ENCODE results near the gene GRIN2A. TPM values are rescaled to one million over a fixed set of nuclear protein-coding genes. Genes with fewer than 3 reads are reported as not detected.

The GRIN2A gene
- total and polyA plus RNA-seq, 2 experiments from 2014 or later = 0.05 to 1.6 TPM

DNA sequence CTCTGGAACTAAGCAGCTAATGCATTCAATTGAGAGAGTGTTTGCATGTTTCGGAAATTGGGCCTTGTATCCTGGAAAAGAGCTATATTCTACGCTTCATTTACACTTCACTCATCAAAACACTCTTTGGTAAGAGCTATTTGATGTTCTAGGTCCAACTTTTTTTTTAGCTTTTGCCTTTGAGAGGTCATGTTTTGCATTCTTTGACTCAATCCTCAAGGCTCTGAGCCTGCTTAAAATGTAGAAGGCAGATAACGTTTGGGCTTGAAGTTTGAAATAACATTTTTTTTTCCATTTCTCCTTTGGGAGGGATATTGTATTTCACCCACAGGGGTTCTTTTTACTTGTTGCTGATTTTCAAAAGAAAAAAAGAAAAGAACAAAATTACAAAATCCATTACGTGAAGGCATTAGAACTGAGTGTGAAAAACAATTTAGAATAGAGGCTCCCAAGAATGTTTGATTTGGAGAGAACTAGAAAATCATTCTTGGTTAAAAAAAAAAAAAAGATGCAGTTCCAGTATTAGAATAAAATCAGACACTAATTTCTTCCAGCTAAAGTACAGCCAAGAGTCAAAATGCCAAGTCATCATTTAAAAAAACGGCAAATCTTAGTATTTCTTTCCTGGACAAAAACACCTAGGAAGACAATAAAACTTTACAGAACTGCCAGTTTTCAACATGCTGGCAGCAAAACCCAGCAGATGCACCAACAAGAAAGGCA, 268.5 kb downstream of the GRIN2A start:
- Histone ChIP-seq H2AFZ (no peak overlapping the region), H3K9me2 (replicated peaks; ENCODE audit: insufficient read depth) (no peaks in the 10 kb centered on the region), H3K27ac (no peak overlapping the region), H4K20me1 (ENCODE audit: insufficient read depth, poor library complexity, severe bottlenecking) (no peaks in the 10 kb centered on the region), H3K4me3 (no peak overlapping the region), H3K4me2 (no peak overlapping the region), H3K36me3 (replicated peaks; ENCODE audit: insufficient read depth, low read depth) (no peaks in the 10 kb centered on the region), H3K27me3 (no peaks in the 10 kb centered on the region), H3K79me2 (no peaks in the 10 kb centered on the region), H3K9me3 (ENCODE audit: low read depth) (no peaks in the 10 kb centered on the region), H3K4me1 (ENCODE audit: insufficient read depth) (no peaks in the 10 kb centered on the region)
- no peak for DNase-seq (ENCODE audit: low spot score)
- WGBS (ENCODE audit: low lambda C conversion rate, missing lambda C conversion rate) = 85% methylated on average over 5 of the region's 5 CpGs
- TF ChIP-seq, protein P1, sequence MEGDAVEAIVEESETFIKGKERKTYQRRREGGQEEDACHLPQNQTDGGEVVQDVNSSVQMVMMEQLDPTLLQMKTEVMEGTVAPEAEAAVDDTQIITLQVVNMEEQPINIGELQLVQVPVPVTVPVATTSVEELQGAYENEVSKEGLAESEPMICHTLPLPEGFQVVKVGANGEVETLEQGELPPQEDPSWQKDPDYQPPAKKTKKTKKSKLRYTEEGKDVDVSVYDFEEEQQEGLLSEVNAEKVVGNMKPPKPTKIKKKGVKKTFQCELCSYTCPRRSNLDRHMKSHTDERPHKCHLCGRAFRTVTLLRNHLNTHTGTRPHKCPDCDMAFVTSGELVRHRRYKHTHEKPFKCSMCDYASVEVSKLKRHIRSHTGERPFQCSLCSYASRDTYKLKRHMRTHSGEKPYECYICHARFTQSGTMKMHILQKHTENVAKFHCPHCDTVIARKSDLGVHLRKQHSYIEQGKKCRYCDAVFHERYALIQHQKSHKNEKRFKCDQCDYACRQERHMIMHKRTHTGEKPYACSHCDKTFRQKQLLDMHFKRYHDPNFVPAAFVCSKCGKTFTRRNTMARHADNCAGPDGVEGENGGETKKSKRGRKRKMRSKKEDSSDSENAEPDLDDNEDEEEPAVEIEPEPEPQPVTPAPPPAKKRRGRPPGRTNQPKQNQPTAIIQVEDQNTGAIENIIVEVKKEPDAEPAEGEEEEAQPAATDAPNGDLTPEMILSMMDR (IDR thresholded peaks at IDR 0.05; ENCODE audit: poor library complexity) = no peak
- no peak for TF ChIP-seq EZH2phosphoT487 (IDR thresholded peaks at IDR 0.05; ENCODE audit: low read depth, severe bottlenecking, unreplicated experiment)

DNA sequence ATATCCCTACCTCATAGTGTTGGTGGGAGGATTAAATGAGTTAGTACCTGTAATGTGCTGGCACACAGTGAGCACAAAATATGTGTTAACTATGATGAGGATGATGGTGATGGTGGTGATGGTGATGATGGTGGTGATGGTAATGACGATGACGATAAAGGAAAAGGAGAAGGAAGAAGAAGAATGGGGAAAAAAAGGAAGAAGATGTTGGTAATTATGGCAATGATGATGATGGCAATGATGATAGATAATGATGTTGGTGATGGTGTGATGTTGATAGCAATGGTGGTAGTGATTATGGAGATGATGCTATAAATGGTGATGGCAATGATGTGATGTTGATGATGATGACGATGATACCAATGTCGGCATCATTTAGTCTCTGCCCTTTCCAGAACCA, 270.2 kb downstream of the GRIN2A start:
- no peaks in the 10 kb centered on the region for H4K20me1 ChIP-seq (ENCODE audit: insufficient read depth, poor library complexity, severe bottlenecking)
- no peaks in the 10 kb centered on the region for H3K9me2 ChIP-seq (replicated peaks; ENCODE audit: insufficient read depth)
- H3K79me2 ChIP-seq = no peaks in the 10 kb centered on the region
- H3K4me3 ChIP-seq = no peak overlapping the region
- DNase-seq (ENCODE audit: low spot score) = no peak
- H3K27me3 ChIP-seq = no peaks in the 10 kb centered on the region
- TF ChIP-seq, protein P1 (IDR thresholded peaks at IDR 0.05; ENCODE audit: poor library complexity) = no peak
- no peak for TF ChIP-seq EZH2phosphoT487 (IDR thresholded peaks at IDR 0.05; ENCODE audit: low read depth, severe bottlenecking, unreplicated experiment)
- TF ChIP-seq EZH2 (IDR thresholded peaks at IDR 0.05; ENCODE audit: borderline replicate concordance) = no peak
- H3K9me3 ChIP-seq (ENCODE audit: low read depth) = no peaks in the 10 kb centered on the region
- H3K4me2 ChIP-seq = no peak overlapping the region
- no peaks in the 10 kb centered on the region for H3K4me1 ChIP-seq (ENCODE audit: insufficient read depth)
- WGBS (ENCODE audit: low lambda C conversion rate, missing lambda C conversion rate) = 93% methylated on average over 4 of the region's 4 CpGs
- H3K27ac ChIP-seq = no peak overlapping the region
- H3K36me3 ChIP-seq (replicated peaks; ENCODE audit: insufficient read depth, low read depth) = no peaks in the 10 kb centered on the region
- H2AFZ ChIP-seq = no peak overlapping the region

DNA sequence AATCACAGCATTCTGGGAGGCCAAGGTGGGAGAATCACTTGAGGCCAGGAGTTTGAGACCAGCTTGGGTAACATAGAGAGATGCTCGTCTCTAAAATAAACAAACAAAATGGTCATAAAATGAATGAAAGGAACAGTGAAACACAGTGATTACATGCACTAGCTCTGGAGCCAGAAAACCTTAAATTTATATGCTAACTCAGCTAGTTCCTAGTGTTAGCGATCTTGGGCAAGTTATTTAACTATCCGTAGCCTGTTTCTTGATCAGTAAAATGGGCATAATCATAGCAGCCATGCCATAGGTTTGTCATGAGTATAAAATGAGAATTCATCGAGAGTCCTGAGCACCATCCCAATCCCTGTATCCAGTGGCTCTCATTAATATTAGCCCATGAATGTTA, 271.0 kb downstream of the GRIN2A start:
- TF ChIP-seq EZH2 (IDR thresholded peaks at IDR 0.05; ENCODE audit: borderline replicate concordance) (no peak), EZH2phosphoT487 (IDR thresholded peaks at IDR 0.05; ENCODE audit: low read depth, severe bottlenecking, unreplicated experiment) (no peak)
- TF ChIP-seq, protein P1 (IDR thresholded peaks at IDR 0.05; ENCODE audit: poor library complexity) = no peak
- H3K4me2 ChIP-seq = no peak overlapping the region
- no peaks in the 10 kb centered on the region for H3K27me3 ChIP-seq
- WGBS (ENCODE audit: low lambda C conversion rate, missing lambda C conversion rate) = 85% methylated on average over 4 of the region's 4 CpGs
- H3K4me1 ChIP-seq (ENCODE audit: insufficient read depth) = no peaks in the 10 kb centered on the region
- no peak for DNase-seq (ENCODE audit: low spot score)
- H3K9me2 ChIP-seq (replicated peaks; ENCODE audit: insufficient read depth) = no peaks in the 10 kb centered on the region
- no peaks in the 10 kb centered on the region for H4K20me1 ChIP-seq (ENCODE audit: insufficient read depth, poor library complexity, severe bottlenecking)
- H3K79me2 ChIP-seq = no peaks in the 10 kb centered on the region
- no peak overlapping the region for H3K4me3 ChIP-seq
- no peaks in the 10 kb centered on the region for H3K36me3 ChIP-seq (replicated peaks; ENCODE audit: insufficient read depth, low read depth)
- H3K9me3 ChIP-seq (ENCODE audit: low read depth) = no peaks in the 10 kb centered on the region
- no peak overlapping the region for H3K27ac ChIP-seq
- no peak overlapping the region for H2AFZ ChIP-seq

Data from hepatocyte (in vitro differentiated cells).